IPS-NIHi11 (cell line): ENCODE data around the gene CERKL.

ENCODE experiments used
- DNase-seq: peaks from one replicate; pipeline ENCODE4 v3.0.0; 2012; ENCODE audit warnings: mixed read lengths, low spot score

Gene CERKL

DNA sequence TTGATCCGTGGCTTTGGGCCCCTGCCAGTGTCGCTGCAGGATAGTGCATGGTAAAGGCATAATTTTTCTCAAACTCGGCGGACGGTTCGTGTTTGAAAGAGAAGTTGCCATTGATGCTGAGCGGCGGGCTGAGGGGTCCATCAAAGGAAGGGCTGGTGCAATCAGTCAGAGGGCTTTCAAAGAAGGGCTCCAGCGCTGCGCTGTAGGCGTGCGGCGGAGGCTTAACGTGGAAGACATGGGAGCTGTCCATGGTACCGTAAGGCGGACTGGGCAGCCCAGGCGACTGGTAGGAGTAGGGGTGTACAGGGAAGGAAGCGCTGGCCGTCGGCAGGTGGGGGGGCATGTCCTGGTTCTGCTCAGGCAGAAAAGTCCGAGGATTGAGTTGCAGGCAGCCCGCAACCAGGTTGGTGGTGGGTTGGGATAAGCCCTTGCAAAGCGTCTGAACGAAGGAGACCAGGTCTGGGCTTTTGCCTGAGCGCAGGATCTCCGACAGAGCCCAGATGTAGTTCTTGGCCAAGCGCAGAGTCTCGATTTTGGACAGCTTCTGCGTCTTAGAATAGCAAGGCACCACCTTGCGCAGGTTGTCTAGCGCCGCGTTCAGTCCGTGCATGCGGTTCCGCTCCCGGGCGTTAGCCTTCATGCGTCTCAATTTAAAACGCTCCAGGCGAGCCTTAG, 21.1 kb upstream of the CERKL start:
- DNase-seq, result peak; percentile 79

DNA sequence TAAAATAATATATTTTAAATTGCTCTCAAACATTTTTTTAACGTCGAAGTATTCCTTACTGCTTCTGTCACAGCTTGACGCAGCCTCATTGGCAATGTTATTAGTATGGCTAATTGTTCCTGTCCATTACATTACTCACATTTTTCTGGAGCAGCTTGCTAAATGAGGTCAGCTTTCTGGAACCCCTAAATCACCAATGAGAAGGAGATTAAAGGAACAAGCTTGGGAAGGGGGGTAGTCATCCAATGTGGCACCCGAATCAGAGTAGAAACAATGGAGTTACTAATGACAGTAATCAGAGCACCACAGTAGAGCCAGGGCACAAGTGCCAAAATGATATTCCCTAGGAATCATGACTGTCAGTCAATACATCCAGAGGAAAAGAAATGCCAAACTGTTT, 18.3 kb upstream of the CERKL start:
- no peak for DNase-seq

DNA sequence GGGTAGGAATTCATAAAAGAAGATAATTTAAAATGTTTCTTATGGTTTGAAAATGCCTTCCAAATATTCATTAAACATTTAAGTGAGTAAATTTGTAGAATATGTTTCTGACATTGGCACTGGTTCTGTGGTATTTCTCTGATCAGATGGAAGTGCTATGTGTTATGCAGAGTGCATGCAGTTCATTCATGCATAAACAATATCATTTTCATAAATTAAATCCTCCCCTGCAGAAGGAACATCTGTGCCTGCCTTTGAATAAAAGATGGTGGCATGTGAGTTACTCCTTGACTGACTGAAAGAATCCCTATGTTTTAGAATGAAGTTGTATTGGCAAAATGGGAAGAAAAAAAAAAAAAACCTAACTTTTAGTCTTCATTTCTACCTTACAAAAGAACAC, 17.6 kb upstream of the CERKL start:
- DNase-seq, result no peak

DNA sequence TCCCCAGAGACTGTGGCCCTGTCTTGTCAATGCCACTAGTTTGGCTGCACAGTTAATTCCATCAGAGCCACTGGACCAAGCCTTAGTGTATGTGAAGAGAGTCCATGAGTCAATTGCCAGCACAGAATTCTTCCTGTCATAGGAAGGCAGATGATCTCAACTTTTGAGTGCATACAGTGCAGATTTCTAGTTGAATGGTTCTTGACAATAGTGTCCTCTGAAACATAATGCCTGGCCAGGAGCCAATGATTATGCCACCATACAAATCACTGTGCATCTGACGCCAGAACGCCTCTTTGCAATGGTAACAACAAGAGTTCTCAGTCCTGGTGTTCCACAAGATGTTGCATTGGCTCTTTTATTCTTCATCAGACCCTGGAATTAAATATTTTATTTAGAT, 16.3 kb upstream of the CERKL start:
- no peak for DNase-seq

DNA sequence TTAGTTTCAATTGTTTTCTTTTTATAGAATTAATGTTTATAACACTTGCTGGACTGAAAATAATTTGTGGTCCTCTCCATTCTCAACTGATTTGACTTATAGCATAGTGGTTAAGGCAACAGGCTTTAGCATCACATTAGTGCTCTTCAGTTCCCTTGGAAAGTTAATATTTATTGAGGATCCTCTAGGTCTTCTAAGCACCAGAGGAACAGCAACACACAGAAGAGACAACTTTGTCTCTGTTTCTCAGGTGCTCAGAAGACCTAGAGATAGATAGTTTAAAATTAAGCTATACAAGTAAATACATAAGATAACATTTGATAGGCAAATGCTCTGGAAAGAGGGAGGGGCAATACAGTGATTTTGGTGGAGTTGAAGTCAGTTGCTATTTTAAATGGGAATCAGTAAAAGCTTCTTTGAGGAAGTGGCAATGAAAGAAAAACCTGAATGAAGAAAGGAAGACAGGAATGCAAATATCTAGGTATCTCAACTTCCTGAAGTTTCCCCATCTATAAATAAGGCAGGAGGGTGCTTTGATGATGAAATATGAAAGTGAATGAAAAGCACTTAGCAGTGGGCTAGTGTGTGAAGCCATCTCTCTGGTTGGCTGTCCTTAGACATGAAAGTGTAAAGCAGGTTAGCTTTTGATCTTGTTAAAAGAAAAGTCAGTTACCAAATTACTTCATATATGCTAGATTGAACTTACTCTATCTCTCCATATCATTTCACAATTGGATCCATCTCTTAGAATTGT, 15.5 kb upstream of the CERKL start:
- DNase-seq, result no peak

DNA sequence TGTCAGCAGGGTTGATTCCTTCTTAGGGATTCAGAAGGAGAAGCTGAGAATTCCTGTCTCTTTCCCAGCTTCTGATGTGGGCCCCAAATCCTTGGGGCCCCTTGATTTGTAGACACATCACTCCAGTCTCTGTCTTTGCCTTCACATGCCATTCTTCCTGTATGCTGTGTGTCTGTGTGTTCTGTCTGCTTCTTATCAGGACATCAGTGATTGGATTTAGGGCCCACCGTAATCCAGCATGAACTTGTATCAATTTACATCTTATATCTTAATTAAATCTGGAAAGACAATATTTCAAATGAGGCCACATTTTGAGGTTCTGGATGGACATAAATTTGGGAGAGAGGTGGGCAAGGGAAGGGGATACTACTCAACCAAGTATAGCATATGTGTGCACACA, 13.7 kb upstream of the CERKL start:
- DNase-seq, result no peak

DNA sequence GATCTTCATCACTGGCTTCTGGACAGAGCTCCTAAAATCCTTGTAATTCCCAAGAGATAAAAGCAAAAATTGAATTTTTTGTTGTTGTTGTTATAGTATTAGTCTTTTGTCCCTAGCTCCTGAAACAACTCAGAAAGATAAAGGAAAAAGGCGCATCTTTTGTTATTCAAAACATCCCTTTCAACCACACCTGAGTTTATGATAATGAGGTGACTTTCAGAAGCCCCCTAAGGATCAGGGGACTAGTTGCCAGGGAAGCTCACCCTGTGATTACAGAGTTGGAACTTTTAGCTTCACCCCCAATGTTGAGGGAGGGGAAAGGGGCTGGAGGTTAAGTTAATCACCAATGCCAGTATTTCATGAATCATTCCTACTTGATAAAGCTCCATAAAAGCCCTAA, 10.3 kb upstream of the CERKL start:
- no peak for DNase-seq

DNA sequence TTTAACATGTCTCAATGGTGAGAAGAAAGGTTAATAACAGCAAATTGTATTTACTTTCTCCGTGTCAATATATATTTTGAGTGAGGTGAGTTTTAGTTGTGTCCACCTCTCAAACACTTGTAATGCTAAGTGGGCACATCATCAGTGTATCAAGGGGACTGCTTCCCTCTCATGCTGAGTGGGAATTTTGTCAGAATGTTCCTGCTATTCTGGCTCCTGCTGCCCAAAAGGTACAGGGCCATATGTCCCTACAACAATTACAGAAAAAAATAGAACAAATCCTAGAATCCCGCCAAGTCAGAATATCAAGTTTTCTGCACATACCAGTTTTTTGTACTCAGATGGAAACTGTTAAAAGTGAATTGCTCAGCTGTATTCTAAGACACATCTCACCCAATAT, 5.4 kb upstream of the CERKL start:
- no peak for DNase-seq

DNA sequence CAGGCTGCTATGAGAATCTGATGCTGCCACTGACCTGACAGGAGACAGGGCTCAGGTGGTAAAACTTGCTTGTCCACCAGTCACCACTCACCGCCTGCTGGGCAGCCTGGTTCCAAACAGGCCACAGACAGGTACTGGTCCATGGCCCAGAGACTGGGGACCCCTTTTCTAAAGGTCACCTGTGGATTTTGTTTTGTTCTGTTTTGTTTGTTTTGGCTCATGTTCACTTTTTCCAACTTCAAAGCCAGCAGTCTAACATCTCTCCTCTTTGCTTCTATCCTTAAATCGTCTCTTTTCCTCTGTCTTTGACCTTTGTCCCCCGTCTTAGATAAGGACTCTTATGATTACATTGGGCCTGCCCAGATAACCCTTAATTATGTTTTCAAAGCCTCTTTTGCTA, 3.3 kb upstream of the CERKL start:
- DNase-seq, result no peak

DNA sequence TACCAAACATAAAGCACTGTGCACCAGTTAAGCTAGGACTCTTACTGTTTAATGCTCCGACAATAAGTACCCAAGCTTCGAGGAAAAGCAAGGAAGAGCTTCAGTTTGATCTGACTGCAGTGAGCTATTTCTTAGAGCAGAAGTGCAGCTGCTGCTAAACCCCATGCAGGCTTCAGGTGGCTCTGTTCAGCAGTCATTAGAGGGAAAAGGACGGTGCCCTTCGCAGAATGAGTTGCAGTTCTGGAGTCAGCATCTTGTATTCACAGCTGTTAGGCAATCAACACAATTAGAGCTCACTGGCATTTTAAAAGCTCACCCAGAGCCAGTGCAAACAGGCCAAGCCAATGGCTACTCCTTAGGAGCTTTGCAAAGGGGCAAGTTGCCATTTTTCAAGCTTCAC, 1.5 kb upstream of the CERKL start:
- no peak for DNase-seq

DNA sequence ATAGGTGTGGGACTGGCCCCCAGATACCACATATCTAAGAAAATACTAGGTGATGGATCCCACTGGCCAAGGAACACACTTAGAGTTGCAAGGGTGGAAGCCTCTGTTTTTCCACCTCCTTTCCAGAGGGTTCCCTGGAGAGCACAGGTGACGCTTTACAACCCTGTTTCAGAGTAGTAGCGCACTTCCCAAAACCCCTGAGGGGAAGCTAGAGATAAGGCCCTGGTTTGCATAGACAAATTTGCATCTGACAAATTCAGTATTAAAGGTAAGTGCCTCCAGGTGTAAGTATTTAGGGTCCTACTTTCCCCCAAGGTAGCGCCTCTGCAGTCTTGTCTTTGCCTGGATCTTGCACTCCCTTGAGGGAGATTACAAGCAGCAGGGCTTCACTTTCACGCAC, 474 bp upstream of the CERKL start:
- no peak for DNase-seq

DNA sequence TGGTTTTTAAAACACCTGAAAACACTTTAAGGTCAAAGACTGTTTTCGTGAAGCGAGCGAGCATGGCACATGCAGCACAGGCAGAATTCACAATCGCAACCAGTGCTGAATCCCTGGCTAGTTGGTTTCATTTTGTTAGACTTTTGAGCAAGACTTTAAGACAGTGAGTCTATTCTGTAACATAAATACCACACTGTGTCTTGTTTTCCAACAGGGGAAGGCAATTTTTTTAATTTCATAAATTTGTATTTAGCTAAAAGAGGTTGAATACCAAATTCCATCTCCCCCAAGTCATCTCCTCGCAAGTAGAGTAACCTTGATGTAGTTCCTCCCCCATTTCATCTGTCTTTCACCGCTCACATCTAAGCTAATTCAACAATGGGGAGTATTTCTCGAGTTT, 1.4 kb downstream of the CERKL start:
- no peak for DNase-seq

DNA sequence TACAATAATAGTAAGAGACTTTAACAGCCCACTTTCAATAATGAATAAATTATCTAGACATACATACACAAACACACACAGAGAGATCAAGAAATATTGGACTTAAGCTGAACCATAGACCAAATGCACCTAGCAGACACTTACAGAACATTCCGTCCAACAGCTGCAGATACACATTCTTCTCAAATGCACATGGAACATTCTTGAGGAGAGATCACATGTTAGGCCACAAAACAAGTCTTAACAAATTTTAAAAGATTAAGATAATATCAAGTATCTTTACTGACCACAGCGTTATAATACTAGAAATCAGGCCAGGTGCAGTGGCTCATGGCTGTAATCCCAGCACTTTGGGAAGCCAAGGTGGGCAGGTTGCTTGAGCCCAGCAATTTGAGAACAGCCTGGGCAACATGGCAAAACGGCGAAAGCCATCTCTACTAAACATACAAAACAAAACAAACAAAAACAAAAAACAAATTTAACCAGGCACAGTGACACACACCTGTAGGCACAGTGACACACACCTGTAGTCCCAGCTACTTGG, 7.4 kb downstream of the CERKL start:
- no peak for DNase-seq

DNA sequence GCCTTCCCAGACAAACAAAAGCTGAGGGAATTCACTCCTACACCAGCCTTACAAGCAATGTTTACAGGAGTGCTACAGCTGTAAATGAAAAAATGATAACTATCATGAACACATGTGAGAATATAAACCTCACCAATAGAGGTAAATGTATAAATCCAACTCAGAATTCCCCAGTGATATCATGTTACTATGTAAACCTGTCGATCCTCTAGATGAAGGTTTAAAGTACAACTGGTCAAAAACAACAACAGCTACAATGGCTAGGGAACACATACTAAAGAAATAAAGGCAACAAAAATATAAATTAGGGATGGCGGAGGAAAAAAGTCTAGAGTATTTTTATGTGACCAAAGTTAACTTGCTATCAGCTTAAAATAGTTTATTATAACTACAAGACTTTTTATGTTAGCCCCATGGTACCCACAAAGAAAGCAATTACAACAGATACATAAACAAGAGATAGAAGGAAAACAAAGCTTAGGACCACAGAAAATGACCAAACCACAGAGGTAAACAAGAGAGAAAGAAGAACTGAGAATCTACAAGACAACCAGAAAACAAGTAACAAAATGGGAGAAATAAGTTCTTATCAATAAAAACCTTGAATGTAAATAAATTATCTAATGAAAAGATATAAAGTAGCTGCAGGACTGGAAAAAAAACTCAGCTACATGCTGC, 8.3 kb downstream of the CERKL start:
- DNase-seq, result no peak

DNA sequence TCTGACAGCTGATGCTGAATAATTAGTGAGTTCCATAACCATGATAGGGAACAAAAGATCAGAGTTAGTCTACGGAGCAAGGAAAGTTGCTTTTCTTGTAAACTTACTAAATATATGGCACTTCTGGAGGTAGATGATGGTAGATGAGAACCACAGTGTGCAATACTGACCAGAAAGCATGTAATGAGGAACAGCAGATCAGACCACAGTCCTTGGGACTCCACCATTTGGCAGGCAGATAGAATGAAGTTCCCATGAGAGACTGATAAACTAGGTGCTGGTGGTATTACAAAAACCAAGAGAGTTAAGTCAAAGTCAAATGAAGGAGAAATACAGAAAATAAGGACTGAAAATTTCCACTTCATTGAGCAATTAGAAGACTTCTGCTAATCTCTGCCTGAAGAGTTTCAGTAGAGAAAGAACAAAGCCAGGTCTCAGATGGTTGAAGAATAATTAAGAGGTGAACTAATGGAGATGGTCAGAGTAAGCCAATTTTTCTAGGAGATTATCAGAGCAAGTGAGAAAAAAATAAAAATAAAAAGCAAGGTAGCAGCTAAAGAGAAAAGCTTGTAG, 10.4 kb downstream of the CERKL start:
- DNase-seq, result no peak

DNA sequence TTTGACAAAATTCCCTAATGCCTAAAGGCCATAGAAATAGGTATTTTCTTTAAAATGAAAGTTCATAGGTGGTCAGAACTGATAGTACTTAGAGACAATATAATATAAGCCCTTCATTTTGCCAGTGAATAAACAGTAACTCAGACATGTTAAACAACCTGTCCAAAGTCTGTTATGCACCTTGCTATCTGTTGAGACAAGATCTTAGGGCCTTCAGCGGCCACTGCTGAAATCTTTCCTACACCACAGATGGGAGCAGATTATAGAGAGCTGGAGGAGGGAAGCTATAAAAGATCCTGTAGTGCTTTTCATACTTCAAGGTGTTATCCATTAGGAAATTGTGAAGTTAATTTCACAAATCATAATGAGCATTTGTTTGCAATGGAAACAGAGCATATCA, 13.8 kb downstream of the CERKL start:
- DNase-seq, result no peak

DNA sequence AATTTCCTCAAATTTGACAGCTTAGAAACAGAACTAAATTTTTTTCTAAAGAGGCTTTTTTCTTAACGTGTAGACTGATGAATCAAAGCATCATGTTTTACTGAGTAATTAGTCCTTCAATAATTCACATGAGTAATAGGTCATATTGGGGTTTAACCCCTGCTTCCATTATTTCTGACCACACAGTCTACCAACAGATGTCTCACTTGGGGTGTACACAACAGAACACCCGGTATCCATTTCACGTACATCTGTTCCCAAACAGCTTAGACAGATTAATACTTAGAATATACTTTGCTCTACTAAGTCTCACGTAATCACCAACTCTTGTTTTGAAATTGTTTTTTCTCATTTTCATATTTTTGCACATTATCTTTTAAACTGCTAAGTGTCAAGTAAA, 14.8 kb downstream of the CERKL start:
- DNase-seq, result no peak

DNA sequence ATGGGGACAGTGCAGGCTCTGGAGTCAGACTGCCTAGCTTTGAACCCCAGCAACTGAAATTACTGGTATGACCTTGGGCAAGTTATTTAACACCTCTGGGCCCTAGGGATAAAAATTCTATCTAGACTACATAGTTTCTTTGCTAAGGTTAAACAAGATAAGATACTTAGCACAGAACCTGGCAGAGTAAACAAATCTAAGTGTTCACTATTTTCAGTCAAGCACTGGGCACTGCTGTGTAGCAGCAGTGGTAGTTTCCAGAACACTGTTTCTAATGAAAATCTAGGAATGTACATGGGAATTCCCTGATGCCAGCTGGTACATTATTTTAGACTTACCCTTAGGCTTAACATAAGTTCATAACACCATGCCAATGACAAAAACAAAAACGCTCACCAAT, 17.2 kb downstream of the CERKL start:
- no peak for DNase-seq

DNA sequence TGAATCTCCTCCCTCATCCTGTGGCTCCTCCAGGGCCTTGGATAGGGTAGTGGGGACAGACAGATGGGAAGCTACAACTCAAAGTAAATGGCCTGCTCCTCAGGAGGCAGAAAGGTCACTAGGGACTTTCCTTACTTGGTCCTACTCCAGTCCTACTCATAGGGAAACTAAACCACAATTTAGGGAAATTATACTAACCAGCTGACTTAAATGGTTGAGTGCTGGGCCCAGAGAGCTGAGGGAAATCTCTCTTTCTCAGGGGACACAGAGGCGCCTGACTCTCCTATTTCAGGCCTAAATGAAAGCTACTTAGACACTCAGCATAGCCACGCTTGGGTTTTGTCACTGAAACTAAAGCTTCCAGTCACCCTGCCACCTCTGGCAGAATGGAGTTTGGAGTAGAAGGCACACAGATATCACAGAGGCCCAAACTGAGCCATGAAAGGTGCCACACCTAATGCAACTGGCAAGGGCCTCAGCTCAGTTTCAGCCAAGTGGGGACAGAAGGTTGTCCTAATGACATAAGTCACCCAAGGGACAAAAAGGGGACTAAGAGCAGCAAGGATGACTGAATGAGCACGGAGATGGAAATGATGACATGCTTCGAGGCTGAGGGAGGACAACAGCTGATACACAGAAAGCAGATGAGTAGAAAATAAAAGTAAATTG, 24.0 kb downstream of the CERKL start:
- no peak for DNase-seq

DNA sequence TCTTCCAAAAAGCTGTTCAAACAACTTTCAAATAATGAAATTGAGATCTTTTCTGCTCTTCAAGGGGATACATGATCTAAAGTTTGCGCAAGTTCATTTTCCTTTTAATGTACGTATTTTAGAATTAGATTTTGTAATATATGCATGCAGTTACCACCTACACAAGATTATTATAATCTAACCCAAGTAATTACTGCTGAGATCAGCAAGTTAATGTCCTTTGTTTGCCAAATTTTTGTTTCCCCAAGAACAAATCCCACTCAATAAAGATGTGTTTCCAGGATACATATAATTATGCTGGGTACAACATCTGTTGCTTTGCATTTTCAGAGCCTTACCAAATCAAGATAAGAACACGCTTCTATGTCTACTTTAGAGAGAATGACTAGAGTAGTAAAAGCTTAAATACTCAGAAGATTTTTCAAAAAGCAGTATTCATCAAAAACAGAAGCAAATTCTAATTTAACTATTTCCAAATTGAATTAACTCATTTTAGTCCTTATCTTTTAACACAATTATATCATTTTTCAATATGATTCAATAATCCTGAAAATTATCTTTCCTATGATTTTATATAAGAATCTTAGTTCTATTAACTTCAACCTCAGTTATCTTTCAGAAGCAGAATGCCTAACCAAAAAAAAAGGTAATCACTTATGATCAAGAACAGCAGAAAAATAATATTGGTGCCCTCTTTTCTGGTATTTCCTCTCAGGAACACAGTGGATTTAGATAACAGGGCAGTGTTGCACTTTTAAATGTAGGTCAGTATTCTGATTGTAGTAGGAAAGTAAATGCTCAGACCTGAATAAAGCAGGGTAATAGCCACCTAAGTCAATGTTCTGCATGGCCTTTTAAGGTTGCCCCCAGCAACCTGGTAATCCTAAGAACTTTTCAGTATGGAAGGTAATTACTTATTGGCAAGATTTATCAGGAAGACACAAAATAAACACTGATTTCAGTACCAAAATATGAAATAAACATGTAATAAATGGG, 28.0 kb downstream of the CERKL start:
- no peak for DNase-seq

DNA sequence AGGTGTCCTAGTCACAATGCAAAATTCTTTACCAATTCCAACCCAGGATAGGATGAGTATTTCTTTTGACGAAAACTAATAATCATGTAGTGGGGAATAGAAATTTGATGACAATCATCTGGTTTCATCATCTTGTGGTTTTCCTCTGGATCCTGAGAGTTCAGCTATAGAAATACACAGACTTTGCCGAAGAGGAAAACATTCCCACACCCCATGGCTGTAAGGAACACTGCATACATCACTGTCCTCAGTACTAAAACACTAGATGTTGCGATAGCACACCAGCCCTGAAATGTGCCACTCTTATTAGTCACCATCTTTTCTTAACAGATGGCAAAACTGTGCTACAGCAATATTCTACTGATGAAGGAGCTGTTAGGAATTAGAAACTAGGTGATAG, 29.4 kb downstream of the CERKL start:
- no peak for DNase-seq
